ENCODE results near the gene MARCKSL1. TPM values are rescaled to one million over a fixed set of nuclear protein-coding genes. Genes with fewer than 3 reads are reported as not detected.

The MARCKSL1 gene
- total RNA-seq, 1 donor from 2014 or later = 21.8 TPM

DNA sequence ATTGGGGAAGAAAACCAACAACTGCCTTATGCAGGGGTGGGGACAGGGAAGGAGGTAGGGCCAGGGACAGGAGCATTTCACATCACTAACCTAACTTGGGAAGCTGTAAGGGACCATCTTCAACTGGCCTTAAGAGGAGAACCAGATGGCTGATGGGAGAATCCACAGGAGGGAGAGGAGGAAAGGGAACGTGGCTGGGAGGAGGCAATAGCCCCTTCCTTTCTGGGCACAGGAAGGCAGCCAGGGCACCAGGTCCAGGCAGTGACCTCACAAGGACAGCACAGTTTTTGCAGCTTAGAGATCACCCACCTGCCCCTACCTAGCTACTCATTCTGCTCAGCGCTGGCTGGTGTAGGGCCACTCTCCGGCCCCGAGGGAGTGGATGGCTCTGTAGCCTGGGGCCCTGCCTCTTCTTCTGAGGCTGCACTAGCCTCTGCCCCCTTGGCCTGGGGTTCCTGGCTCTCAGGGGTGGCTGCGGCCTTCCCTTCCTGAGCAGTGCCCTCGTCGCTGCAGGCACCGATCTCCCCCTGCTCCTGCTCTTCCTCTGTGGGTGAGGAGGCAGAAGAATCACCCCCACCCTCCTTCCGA is 1.7 kb downstream of the MARCKSL1 start:
- peaks cover 18 to 31% of the 10 kb centered on the region in 2 donors for H3K36me3 ChIP-seq
- intact Hi-C loops (cut with DNase I) = no loop called here
- no peaks in the 10 kb centered on the region for H3K27me3 ChIP-seq
- peaks cover 10 to 13% of the 10 kb centered on the region in 2 donors for H3K4me1 ChIP-seq
- TF ChIP-seq, protein P1, sequence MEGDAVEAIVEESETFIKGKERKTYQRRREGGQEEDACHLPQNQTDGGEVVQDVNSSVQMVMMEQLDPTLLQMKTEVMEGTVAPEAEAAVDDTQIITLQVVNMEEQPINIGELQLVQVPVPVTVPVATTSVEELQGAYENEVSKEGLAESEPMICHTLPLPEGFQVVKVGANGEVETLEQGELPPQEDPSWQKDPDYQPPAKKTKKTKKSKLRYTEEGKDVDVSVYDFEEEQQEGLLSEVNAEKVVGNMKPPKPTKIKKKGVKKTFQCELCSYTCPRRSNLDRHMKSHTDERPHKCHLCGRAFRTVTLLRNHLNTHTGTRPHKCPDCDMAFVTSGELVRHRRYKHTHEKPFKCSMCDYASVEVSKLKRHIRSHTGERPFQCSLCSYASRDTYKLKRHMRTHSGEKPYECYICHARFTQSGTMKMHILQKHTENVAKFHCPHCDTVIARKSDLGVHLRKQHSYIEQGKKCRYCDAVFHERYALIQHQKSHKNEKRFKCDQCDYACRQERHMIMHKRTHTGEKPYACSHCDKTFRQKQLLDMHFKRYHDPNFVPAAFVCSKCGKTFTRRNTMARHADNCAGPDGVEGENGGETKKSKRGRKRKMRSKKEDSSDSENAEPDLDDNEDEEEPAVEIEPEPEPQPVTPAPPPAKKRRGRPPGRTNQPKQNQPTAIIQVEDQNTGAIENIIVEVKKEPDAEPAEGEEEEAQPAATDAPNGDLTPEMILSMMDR (IDR thresholded peaks at IDR 0.05) = no peak
- DNase-seq (ENCODE audit: low spot score in 2 of 2) = no peak
- H3K4me3 ChIP-seq = peak overlapping the region; percentile 78 to 97
- H3K9me3 ChIP-seq = no peaks in the 10 kb centered on the region
- no peak overlapping the region for H3K27ac ChIP-seq

DNA sequence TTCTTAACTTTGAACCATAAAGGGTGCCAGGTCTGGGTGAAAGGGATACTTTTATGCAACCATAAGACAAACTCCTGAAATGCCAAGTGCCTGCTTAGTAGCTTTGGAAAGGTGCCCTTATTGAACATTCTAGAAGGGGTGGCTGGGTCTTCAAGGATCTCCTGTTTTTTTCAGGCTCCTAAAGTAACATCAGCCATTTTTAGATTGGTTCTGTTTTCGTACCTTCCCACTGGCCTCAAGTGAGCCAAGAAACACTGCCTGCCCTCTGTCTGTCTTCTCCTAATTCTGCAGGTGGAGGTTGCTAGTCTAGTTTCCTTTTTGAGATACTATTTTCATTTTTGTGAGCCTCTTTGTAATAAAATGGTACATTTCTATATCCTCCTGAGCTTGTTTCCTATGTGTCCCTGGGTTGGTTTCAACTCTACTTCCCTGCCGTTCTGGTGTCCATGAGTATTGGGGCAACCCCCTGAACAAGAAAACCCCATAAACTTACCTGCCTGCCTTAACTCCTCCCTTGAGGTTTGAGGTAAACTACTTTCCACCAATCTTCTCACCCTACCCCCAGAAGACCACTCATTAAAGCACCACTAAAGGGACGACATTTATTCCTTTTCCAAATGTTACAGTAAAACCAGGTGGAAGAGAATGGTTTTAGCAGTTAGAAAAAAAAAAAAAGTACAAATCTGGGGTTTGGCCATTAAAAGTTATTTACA is 2.6 kb downstream of the MARCKSL1 start:
- Histone ChIP-seq H3K4me1 (peaks cover 10 to 13% of the 10 kb centered on the region in 2 donors), H3K27me3 (no peaks in the 10 kb centered on the region), H3K36me3 (peaks cover 27 to 41% of the 10 kb centered on the region in 2 donors), H3K4me3 (no peak overlapping the region), H3K9me3 (no peaks in the 10 kb centered on the region), H3K27ac (no peak overlapping the region)
- DNase-seq (ENCODE audit: low spot score in 2 of 2) = no peak
- TF ChIP-seq, protein P1 (IDR thresholded peaks at IDR 0.05) = no peak
- intact Hi-C loops (cut with DNase I) = no loop called here

DNA sequence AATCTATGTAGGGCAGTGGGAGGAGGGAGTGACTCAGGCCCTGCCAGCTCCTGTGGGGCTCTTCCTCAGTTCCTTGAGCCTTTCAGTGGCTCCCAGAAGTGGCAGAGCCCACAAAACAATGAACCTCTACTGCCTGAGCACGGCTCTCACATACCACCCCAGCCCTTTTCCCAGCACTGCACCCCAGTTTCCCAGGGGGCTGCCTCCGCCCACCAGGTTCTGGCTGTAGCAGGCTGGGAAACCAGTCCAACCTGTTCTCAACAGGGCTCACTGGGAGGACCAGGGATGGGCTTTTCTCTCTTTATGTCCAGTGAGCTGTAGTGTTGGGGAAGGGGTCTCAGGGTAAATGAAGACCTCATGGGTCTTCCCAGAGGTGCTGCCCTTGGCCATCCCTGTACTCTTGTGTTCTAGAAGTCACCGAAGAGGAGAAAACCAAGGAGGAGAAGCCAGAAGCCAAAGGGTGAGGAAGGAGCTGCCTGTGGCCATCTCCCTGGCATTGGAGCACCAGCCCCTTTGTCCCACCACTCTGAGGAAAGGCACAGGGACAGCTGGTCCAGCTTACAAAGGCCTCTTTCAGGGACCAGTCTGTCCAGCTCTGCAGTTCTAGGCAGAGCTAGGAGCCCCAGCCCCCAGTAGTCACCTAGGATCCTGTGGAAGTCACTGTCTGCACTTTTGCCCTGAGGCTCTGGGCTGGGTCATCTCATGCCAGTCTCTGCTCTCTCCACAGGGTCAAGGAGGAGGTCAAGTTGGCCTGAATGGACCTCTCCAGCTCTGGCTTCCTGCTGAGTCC is 3.5 kb downstream of the MARCKSL1 start:
- TF ChIP-seq, protein P1 (IDR thresholded peaks at IDR 0.05) = no peak
- peaks cover 10 to 13% of the 10 kb centered on the region in 2 donors for H3K4me1 ChIP-seq

DNA sequence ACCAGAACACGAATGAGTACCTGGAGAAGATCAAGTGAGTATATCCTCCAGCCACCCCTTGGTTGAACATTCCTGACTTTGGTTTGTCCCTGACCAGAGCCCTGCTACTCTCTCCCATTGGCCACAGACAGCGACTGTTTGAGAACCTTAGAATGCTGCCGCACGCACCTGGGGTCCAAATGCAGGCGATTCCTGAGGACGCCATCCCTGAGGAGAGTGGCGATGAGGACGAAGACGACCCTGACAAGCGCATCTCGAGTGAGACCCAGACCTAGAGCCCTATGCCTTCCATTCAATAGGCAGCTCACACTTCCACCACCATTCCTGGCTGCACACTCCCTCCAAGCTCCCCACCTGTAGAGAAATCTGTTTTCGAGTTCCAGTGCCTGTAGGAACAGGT is 4.5 kb downstream of the MARCKSL1 start:
- intact Hi-C loops (cut with DNase I) = no loop called here
- H3K36me3 ChIP-seq = peaks cover 44 to 59% of the 10 kb centered on the region in 2 donors
- DNase-seq (ENCODE audit: low spot score in 2 of 2) = no peak

More for the DNA sequence above, 3.5 kb downstream of the MARCKSL1 start:
- DNase-seq (ENCODE audit: low spot score in 2 of 2) = no peak
- Histone ChIP-seq H3K27me3 (no peaks in the 10 kb centered on the region), H3K9me3 (no peaks in the 10 kb centered on the region), H3K4me3 (no peak overlapping the region), H3K27ac (no peak overlapping the region), H3K36me3 (peaks cover 35 to 50% of the 10 kb centered on the region in 2 donors)
- intact Hi-C loops (cut with DNase I) = no loop called here

DNA sequence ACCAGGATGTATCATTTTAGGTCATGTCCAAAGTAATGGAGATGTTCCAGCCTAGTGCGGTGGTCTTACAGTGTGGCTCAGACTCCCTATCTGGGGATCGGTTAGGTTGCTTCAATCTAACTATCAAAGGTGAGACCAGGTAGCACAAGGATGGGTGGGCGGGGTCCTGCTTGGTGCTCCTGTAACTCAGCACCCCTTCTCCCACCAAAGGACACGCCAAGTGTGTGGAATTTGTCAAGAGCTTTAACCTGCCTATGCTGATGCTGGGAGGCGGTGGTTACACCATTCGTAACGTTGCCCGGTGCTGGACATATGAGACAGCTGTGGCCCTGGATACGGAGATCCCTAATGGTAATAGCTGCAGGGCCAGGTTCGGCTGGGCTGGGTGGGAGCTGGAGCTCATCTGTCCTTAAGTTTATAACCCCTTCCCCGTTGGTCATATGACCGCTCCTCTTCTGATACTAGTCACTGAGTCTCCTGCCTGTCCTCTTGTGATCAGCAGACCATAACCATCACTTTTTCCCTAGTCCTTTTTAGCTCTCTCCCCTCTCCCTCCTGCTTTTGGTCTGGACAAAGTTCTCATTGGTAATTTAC is 5.4 kb downstream of the MARCKSL1 start:
- H3K27me3 ChIP-seq = no peaks in the 10 kb centered on the region
- DNase-seq (ENCODE audit: low spot score in 2 of 2) = no peak
- H3K4me1 ChIP-seq = peaks cover 6 to 8% of the 10 kb centered on the region in 2 donors
- no peak overlapping the region for H3K4me3 ChIP-seq
- H3K9me3 ChIP-seq = no peaks in the 10 kb centered on the region
- TF ChIP-seq, protein P1 (IDR thresholded peaks at IDR 0.05) = no peak
- H3K36me3 ChIP-seq = peaks cover 44 to 66% of the 10 kb centered on the region in 2 donors
- intact Hi-C loops (cut with DNase I) = no loop called here
- H3K27ac ChIP-seq = no peak overlapping the region

More for the DNA sequence above, 4.5 kb downstream of the MARCKSL1 start:
- Histone ChIP-seq H3K9me3 (no peaks in the 10 kb centered on the region), H3K27me3 (no peaks in the 10 kb centered on the region), H3K4me1 (peaks cover 10 to 13% of the 10 kb centered on the region in 2 donors), H3K27ac (no peak overlapping the region), H3K4me3 (no peak overlapping the region)
- TF ChIP-seq, protein P1 (IDR thresholded peaks at IDR 0.05) = no peak
